ENCODE measurements around the gene NOTCH2. TPM values are rescaled to one million over a fixed set of nuclear protein-coding genes. Genes with fewer than 3 reads are reported as not detected.

The NOTCH2 gene
- total RNA-seq, 6 donors from 2014 or later = 71.0 to 119 (median 89.1) TPM

- H3K9me3 ChIP-seq = no peaks in the 10 kb centered on the region
- DNase-seq = no peak
- TF ChIP-seq CTCF (IDR thresholded peaks at IDR 0.05) (no peak), POLR2AphosphoS5 (IDR thresholded peaks at IDR 0.05) (no peak), POLR2A (IDR thresholded peaks at IDR 0.05) (no peak), EP300 (IDR thresholded peaks at IDR 0.05) (no peak)
- no peak for ATAC-seq (ENCODE audit: low FRiP score in 2 of 2)
- H3K4me1 ChIP-seq = no peaks in the 10 kb centered on the region
- no peak overlapping the region for H3K27ac ChIP-seq
- no peaks in the 10 kb centered on the region for H3K36me3 ChIP-seq
- no peaks in the 10 kb centered on the region for H3K27me3 ChIP-seq
- no peak overlapping the region for H3K4me3 ChIP-seq
- 74 to 84% methylated on average over 4 of the region's 4 CpGs for WGBS, 2 donors
These were observed 174.4 kb downstream of the NOTCH2 start for GRCh38 chr1:119895102-119895501.

GRCh38 chr1:119893827-119894700, 175.4 kb downstream of the NOTCH2 start:
- no peak for TF ChIP-seq POLR2AphosphoS5 (IDR thresholded peaks at IDR 0.05)
- TF ChIP-seq CTCF (IDR thresholded peaks at IDR 0.05) = no peak
- TF ChIP-seq EP300 (IDR thresholded peaks at IDR 0.05) = no peak
- TF ChIP-seq POLR2A (IDR thresholded peaks at IDR 0.05) = no peak
- Histone ChIP-seq H3K27me3 (no peaks in the 10 kb centered on the region), H3K27ac (no peak overlapping the region), H3K4me3 (no peak overlapping the region), H3K4me1 (no peaks in the 10 kb centered on the region), H3K36me3 (no peaks in the 10 kb centered on the region), H3K9me3 (no peaks in the 10 kb centered on the region)
- no peak for ATAC-seq (ENCODE audit: low FRiP score in 2 of 2)
- 61 to 69% methylated on average over 10 of the region's 10 CpGs for WGBS, 2 donors
- no peak for DNase-seq

- Histone ChIP-seq H3K36me3 (no peaks in the 10 kb centered on the region), H3K4me1 (no peaks in the 10 kb centered on the region), H3K27ac (no peak overlapping the region), H3K4me3 (no peak overlapping the region), H3K9me3 (no peaks in the 10 kb centered on the region), H3K27me3 (no peaks in the 10 kb centered on the region)
- 71 to 87% methylated on average over 6 of the region's 6 CpGs for WGBS, 2 donors
- DNase-seq (no peak), ATAC-seq (ENCODE audit: low FRiP score in 2 of 2) (no peak)
- TF ChIP-seq EP300 (IDR thresholded peaks at IDR 0.05) (no peak), CTCF (IDR thresholded peaks at IDR 0.05) (no peak), POLR2A (IDR thresholded peaks at IDR 0.05) (no peak), POLR2AphosphoS5 (IDR thresholded peaks at IDR 0.05) (no peak)
These were observed 176.1 kb downstream of the NOTCH2 start for GRCh38 chr1:119893238-119893791.

GRCh38 chr1:119891386-119891785, 178.1 kb downstream of the NOTCH2 start:
- Histone ChIP-seq H3K27me3 (no peaks in the 10 kb centered on the region), H3K36me3 (no peaks in the 10 kb centered on the region), H3K4me1 (no peaks in the 10 kb centered on the region), H3K27ac (no peak overlapping the region), H3K9me3 (no peaks in the 10 kb centered on the region), H3K4me3 (no peak overlapping the region)
- no peak for DNase-seq
- TF ChIP-seq CTCF (IDR thresholded peaks at IDR 0.05) = no peak
- TF ChIP-seq POLR2AphosphoS5 (IDR thresholded peaks at IDR 0.05) = no peak
- TF ChIP-seq POLR2A (IDR thresholded peaks at IDR 0.05) = no peak
- no peak for TF ChIP-seq EP300 (IDR thresholded peaks at IDR 0.05)
- WGBS, 2 donors = 63 to 86% methylated on average over 1 of the region's 1 CpG
- no peak for ATAC-seq (ENCODE audit: low FRiP score in 2 of 2)
